Measurements from ENCODE around the gene KRT79. TPM values are rescaled to one million over a fixed set of nuclear protein-coding genes. Genes with fewer than 3 reads are reported as not detected.

KRT79 gene
- total and polyA plus RNA-seq, 2 of the 8 experiments (the other 6 are each of a cell fraction or from before 2014, with no cell fraction given): not detected

- Histone ChIP-seq H3K79me2 (ENCODE audit: control insufficient read depth in 1 of 2, insufficient read depth in 2 of 2, low read length in 2 of 2) (no peaks in the 10 kb centered on the region), H2BK20ac (ENCODE audit: low read length) (no peak overlapping the region), H4K20me1 (replicated peaks in 1 of 2; ENCODE audit: control insufficient read depth in 1 of 2, insufficient read depth in 2 of 2, low read length in 2 of 2) (peaks cover 0 to 1% of the 10 kb centered on the region in 2 experiments), H3K79me1 (ENCODE audit: low read depth, low read length) (no peaks in the 10 kb centered on the region), H3K4me1 (replicated peaks in 1 of 4; ENCODE audit: control insufficient read depth in 3 of 4, insufficient read depth in 4 of 4, low read length in 3 of 4) (no peaks in the 10 kb centered on the region; a peak in 1 of 7 replicates), H2BK15ac (ENCODE audit: low read length) (0 out of 2 replicates have a peak overlapping the region, but pooled peaks have one; percentile 65), H3K4me2 (ENCODE audit: insufficient read depth in 1 of 2, low read depth in 2 of 2, low read length in 2 of 2) (no peak overlapping the region), H3K4me3 (ENCODE audit: extremely low read depth in 1 of 4, insufficient read depth in 2 of 4, low read depth in 3 of 4, low read length in 4 of 4) (no peak overlapping the region), H3K23ac (ENCODE audit: insufficient read length) (no peak overlapping the region), H4K8ac (ENCODE audit: extremely low read depth, insufficient read depth, low read length) (no peak overlapping the region), H3K14ac (ENCODE audit: insufficient read length) (no peak overlapping the region), H2BK120ac (replicated peaks; ENCODE audit: low read depth, low read length) (no peak overlapping the region), H3K9ac (replicated peaks in 1 of 4; ENCODE audit: extremely low read depth in 1 of 4, low read depth in 3 of 4, low read length in 3 of 4) (no peak overlapping the region), H3K9me3 (ENCODE audit: insufficient read depth in 2 of 2, low read depth in 1 of 2, low read length in 1 of 2) (no peaks in the 10 kb centered on the region), H3K23me2 (ENCODE audit: low read depth, low read length) (no peaks in the 10 kb centered on the region), H3K36me3 (ENCODE audit: control insufficient read depth in 2 of 4, insufficient read depth in 4 of 4, low read length in 3 of 4) (no peaks in the 10 kb centered on the region), H2BK5ac (ENCODE audit: low read depth, low read length) (no peak overlapping the region), H2AFZ (ENCODE audit: low read length) (0 out of 2 replicates have a peak overlapping the region, but pooled peaks have one; percentile 73), H2AK5ac (ENCODE audit: low read depth, low read length) (no peak overlapping the region), H2BK12ac (ENCODE audit: low read depth, low read length) (no peak overlapping the region), H3K18ac (ENCODE audit: extremely low read depth, low read length) (no peak overlapping the region; the same call in 1 of the 2 replicates), H4K5ac (ENCODE audit: insufficient read length, low read depth, low read length) (no peak overlapping the region), H4K91ac (replicated peaks; ENCODE audit: insufficient read length, low read length) (no peak overlapping the region), H3K4ac (replicated peaks; ENCODE audit: insufficient read length, low read depth, low read length) (no peak overlapping the region), H3K56ac (replicated peaks; ENCODE audit: insufficient read length, low read depth, low read length) (no peak overlapping the region), H3K27ac (ENCODE audit: low read depth, low read length) (no peak overlapping the region), H3K27me3 (replicated peaks in 1 of 4; ENCODE audit: control insufficient read depth in 3 of 4, extremely low read depth in 1 of 4, insufficient read depth in 3 of 4, low read length in 3 of 4) (no peaks in the 10 kb centered on the region; a peak in 1 of 7 replicates)
- DNase-seq (ENCODE audit: low read depth in 1 of 2, low spot score in 2 of 2) (peak in 1 of 2 experiments; percentile 95), FAIRE-seq (peak; percentile 65)
- ChIA-PET POLR2A (ENCODE audit: partially characterized antibody) (interaction anchor here (0.7 to 1.2 kb wide), 3 partner anchors 32 to 141 kb away, joined by 3 to 4 read pairs (median 3); partner anchors contain the start of gene EIF4B), CTCF (ENCODE audit: partially characterized antibody) (interaction anchor here (0.6 to 22.2 kb wide), 78 partner anchors 8 to 839 kb away, joined by 3 to 502 read pairs (median 4); partner anchors contain the start of genes KRT3, KRT6C, KRT72 and KRT74)
- 45% methylated on average over 10 of the region's 10 CpGs; no CpG with 5 or more reads in 1 of the 2 experiments for WGBS, 2 experiments (ENCODE audit: extremely low coverage in 1 of 2, insufficient coverage in 1 of 2, insufficient read length in 1 of 2, insufficient replicate concordance in 2 of 2, low coverage in 1 of 2, low lambda C conversion rate in 2 of 2, missing lambda C conversion rate in 1 of 2)
- TF ChIP-seq SP1 (IDR thresholded peaks at IDR 0.05; ENCODE audit: low read depth, low read length) (peak; percentile 82), PHF8 (conservative IDR thresholded peaks at IDR 0.05; ENCODE audit: low read depth, low read length) (no peak), CBX5 (IDR thresholded peaks at IDR 0.05; ENCODE audit: low read depth, low read length) (no peak), NANOG (IDR thresholded peaks at IDR 0.05; ENCODE audit: insufficient read depth, low read depth, low read length, poor library complexity, severe bottlenecking) (no peak), E2F6 (IDR thresholded peaks at IDR 0.05) (peak; percentile 27; the same call in 1 of the 2 replicates), MAX (IDR thresholded peaks at IDR 0.05) (no peak), RFX5 (IDR thresholded peaks at IDR 0.05; ENCODE audit: borderline replicate concordance, low read depth, low read length) (no peak), RBBP5 (IDR thresholded peaks at IDR 0.05; ENCODE audit: borderline replicate concordance, low read depth, low read length) (no peak), HDAC2 (IDR thresholded peaks at IDR 0.05; ENCODE audit: borderline replicate concordance in 1 of 2, low read depth in 2 of 2, low read length in 2 of 2) (no peak), SIX5 (IDR thresholded peaks at IDR 0.05; ENCODE audit: low read depth, low read length) (no peak)
Observed at GRCh38 chr12:52865090-52865944, 31.2 kb upstream of the KRT79 start.

Data from H1 (cell line).